Cerebellar nuclear complex (tissue), 1 donor: ENCODE data around the gene ZNF516.

ENCODE experiments used
- DNase-seq, 2 experiments: peaks; one replicate each; lab custom pipeline; 2025; lab: John Stamatoyannopoulos, UW

The ZNF516 gene

GRCh38 chr18:76343938-76344569 lies 151.0 kb downstream of the ZNF516 start:
- no peak for DNase-seq

- DNase-seq = no peak
Measured at GRCh38 chr18:76340410-76340809, 154.6 kb downstream of the ZNF516 start.

GRCh38 chr18:76339246-76339620 lies 155.8 kb downstream of the ZNF516 start:
- no peak for DNase-seq

GRCh38 chr18:76338619-76339245 lies 156.3 kb downstream of the ZNF516 start:
- no peak for DNase-seq

- no peak for DNase-seq
Measured at GRCh38 chr18:76338088-76338487, 157.0 kb downstream of the ZNF516 start.

GRCh38 chr18:76335859-76336640 lies 159.0 kb downstream of the ZNF516 start:
- DNase-seq = no peak

- DNase-seq = no peak
Measured at GRCh38 chr18:76328140-76328539, 166.9 kb downstream of the ZNF516 start.

GRCh38 chr18:76323891-76324290 lies 171.2 kb downstream of the ZNF516 start:
- DNase-seq = no peak

- no peak for DNase-seq
Measured at GRCh38 chr18:76322686-76323085, 172.4 kb downstream of the ZNF516 start.

- DNase-seq = no peak
Measured at GRCh38 chr18:76319366-76319765, 175.7 kb downstream of the ZNF516 start.

GRCh38 chr18:76318607-76319006 lies 176.4 kb downstream of the ZNF516 start:
- DNase-seq = no peak

- no peak for DNase-seq
Measured at GRCh38 chr18:76317136-76317535, 177.9 kb downstream of the ZNF516 start.

- DNase-seq = no peak
Measured at GRCh38 chr18:76315722-76316230, 179.3 kb downstream of the ZNF516 start.

GRCh38 chr18:76314496-76314895 lies 180.5 kb downstream of the ZNF516 start:
- DNase-seq = no peak

GRCh38 chr18:76314015-76314414 lies 181.0 kb downstream of the ZNF516 start:
- no peak for DNase-seq
